HepG2 (cell line): ENCODE data around the gene OR10A3. TPM values are rescaled to one million over a fixed set of nuclear protein-coding genes. Genes with fewer than 3 reads are reported as not detected.
"Not testable (repeated sequence)": the region's sequence is repeated elsewhere in the genome, so short reads cannot be mapped to it uniquely, and the experiment has no call there.

ENCODE experiments used
- ATAC-seq: fragments of 200-7000 bp; cut with Tn5 transposase; 3 replicates; pipeline ENCODE4 v1.9.1; 2020; ENCODE audit warnings: mild to moderate bottlenecking, moderate library complexity
- Bru-seq: library from RNA; stranded (reverse); fragments of 400-500 nt; gene quantifications from one replicate; lab custom pipeline; 2021; lab: Mats Ljungman, UMichigan
- BruChase-seq, 2 experiments: library from RNA; stranded (reverse); fragments of 400-500 nt; gene quantifications; one replicate each; lab custom pipeline; 2021; lab: Mats Ljungman, UMichigan
- BruUV-seq: library from RNA; stranded (reverse); fragments of 400-500 nt; replicated peaks from 2 replicates; lab custom pipeline; 2021; lab: Mats Ljungman, UMichigan
- CTCF ChIA-PET: fragments of 300-600 bp; formaldehyde crosslinking; extraction: SDS; loops from one replicate; lab custom pipeline; 2021; ENCODE audit warnings: low total read pairs, inconsistent platforms, low intra/inter-chr PET ratio; lab: Yijun Ruan, JAX
- POLR2A ChIA-PET: fragments of 350-600 bp; sonication (Branson Sonifier 250); formaldehyde crosslinking; loops from one replicate; lab custom pipeline; 2020; ENCODE audit warnings: antibody characterized with exemption, inconsistent platforms; lab: Yijun Ruan, JAX
- DNase-seq: peaks from one replicate; pipeline ENCODE4 v3.0.0-alpha.2; 2015; ENCODE audit warnings: low spot score
- FAIRE-seq: peaks from 3 replicates; lab custom pipeline; 2011; peaks lifted over from hg19 to GRCh38; lab: Jason Lieb, UNC
- H2AFZ ChIP-seq: one replicate; pipeline ENCODE4 v1.6.1; 2011; ENCODE audit warnings: low read length, inconsistent platforms
- H3K27ac ChIP-seq: fragments of 300-600 bp; 3 replicates; pipeline ENCODE4 v1.8.0; 2011; ENCODE audit warnings: mixed run types, mild to moderate bottlenecking, mixed read lengths, low read length, inconsistent platforms; ENCODE audit not compliant: insufficient read depth; ENCODE audit errors: extremely low read length
- H3K27me3 ChIP-seq, 2 experiments: fragments of 200-600 bp in 1 of 2; 2 replicates in 1 of 2; 3 replicates in 1 of 2; pipeline versions ENCODE4 v1.6.0 to v1.8.0; 2011; ENCODE audit warnings: low read length in 2 of 2, mild to moderate bottlenecking in 2 of 2, moderate library complexity in 2 of 2, inconsistent platforms in 1 of 2; ENCODE audit not compliant: insufficient read depth in 2 of 2, control insufficient read depth in 1 of 2
- H3K36me3 ChIP-seq, 2 experiments: fragments of 200-600 bp in 1 of 2; replicated peaks in 1 of 2; 2 replicates in 1 of 2; 3 replicates in 1 of 2; pipeline versions ENCODE4 v1.5.1 to v1.8.0; 2011; ENCODE audit warnings: low read length in 2 of 2, inconsistent platforms in 1 of 2; ENCODE audit not compliant: insufficient read depth in 2 of 2, control insufficient read depth in 1 of 2
- H3K4me1 ChIP-seq: 2 replicates; pipeline ENCODE4 v1.5.1; 2012; ENCODE audit warnings: low read length, inconsistent platforms; ENCODE audit not compliant: insufficient read depth
- H3K4me2 ChIP-seq: 2 replicates; pipeline ENCODE4 v1.6.0; 2011; ENCODE audit warnings: low read depth, low read length, inconsistent platforms
- H3K4me3 ChIP-seq, 3 experiments: fragments of 200-600 bp in 1 of 3; sonication (generic), shearing (Covaris generic) in 1 of 3; replicated peaks in 1 of 3; 2 replicates each; pipeline ENCODE4 v1.5.1; 2011 to 2016; ENCODE audit warnings: low read length in 3 of 3, inconsistent platforms in 2 of 3, low read depth in 2 of 3, mild to moderate bottlenecking in 2 of 3, control low read depth in 1 of 3, mixed read lengths in 1 of 3; ENCODE audit not compliant: insufficient read depth in 1 of 3
- H3K79me2 ChIP-seq: one replicate; pipeline ENCODE4 v1.6.1; 2011; ENCODE audit warnings: low read length, inconsistent platforms; ENCODE audit not compliant: insufficient read depth
- H3K9ac ChIP-seq: 2 replicates; pipeline ENCODE4 v1.6.0; 2011; ENCODE audit warnings: mild to moderate bottlenecking, low read depth, low read length, inconsistent platforms; ENCODE audit not compliant: insufficient read depth
- H3K9me3 ChIP-seq: 2 replicates; pipeline ENCODE4 v1.5.1; 2012; ENCODE audit warnings: mild to moderate bottlenecking, low read length
- H4K20me1 ChIP-seq: 2 replicates; pipeline ENCODE4 v1.6.0; 2011; ENCODE audit warnings: inconsistent platforms, mild to moderate bottlenecking, low read length, moderate library complexity; ENCODE audit not compliant: insufficient read depth
- KDM5A ChIP-seq: fragments of 200-600 bp; sonication (generic); IDR thresholded peaks from 2 replicates; pipeline ENCODE4 v1.7.0; 2018; ENCODE audit warnings: antibody characterized with exemption, mild to moderate bottlenecking, low read length, borderline replicate concordance
- MEIS1 ChIP-seq: sonication (generic); formaldehyde crosslinking; IDR thresholded peaks from 2 replicates; pipeline ENCODE4 v1.9.0; 2021; ENCODE audit warnings: mild to moderate bottlenecking, missing genetic modification reagents, moderate library complexity, borderline replicate concordance
- RBFOX2 ChIP-seq: fragments of 200-400 bp; formaldehyde crosslinking; IDR thresholded peaks from 2 replicates; pipeline ENCODE4 v1.6.1; 2017; ENCODE audit warnings: low read depth, mild to moderate bottlenecking, low read length
- ZFP36L1 ChIP-seq: sonication (generic); formaldehyde crosslinking; IDR thresholded peaks from 2 replicates; pipeline ENCODE4 v1.8.0; 2022; ENCODE audit warnings: mild to moderate bottlenecking, missing genetic modification reagents, moderate library complexity
- ZNF564 ChIP-seq: sonication (generic); formaldehyde crosslinking; IDR thresholded peaks from 2 replicates; pipeline ENCODE4 v1.8.1; 2023; ENCODE audit warnings: mild to moderate bottlenecking, missing genetic modification reagents
- WGBS: methylation state at CpG from one replicate; pipeline ENCODE4 v1.1.6; 2017; ENCODE audit warnings: low lambda C conversion rate; 5-methylcytosine and 5-hydroxymethylcytosine counted together
- in situ Hi-C: cut with HindIII; loops from 2 replicates; pipeline ENCODE4 v1.10.0; 2017; ENCODE audit warnings: low pct_unique_long_range_greater_than_20kb; ENCODE audit not compliant: extremely low pct_ligation_motif_present
- intact Hi-C: fragments of 100-400 bp; cut with micrococcal nuclease; formaldehyde crosslinking; loops from one replicate; pipeline ENCODE4 v1.10.0; 2022; ENCODE audit not compliant: unreplicated experiment
- long read RNA-seq, 2 experiments: library from RNA in 1 of 2; library from polyadenylated mRNA in 1 of 2; stranded (forward) in 1 of 2; unstranded in 1 of 2; transcript quantifications; one replicate each; pipeline ENCODE4 v2.0.0, GENCODE V29; 2019 to 2022
- polyA minus RNA-seq, 3 experiments: library from RNA; depleted of rRNA, polyadenylated mRNA; stranded (reverse); fragments of >200 nt; gene quantifications; 2 replicates each; pipeline ENCODE4 v1.2.3, GENCODE V29; 2011; ENCODE audit warnings: low replicate concordance in 1 of 3
- polyA plus RNA-seq, 8 experiments: library from polyadenylated mRNA; depleted of rRNA in 3 of 8; stranded (reverse) in 7 of 8; unstranded in 1 of 8; fragments of >200 nt; fragmentation: Illumina TruSeq in 4 of 8; extraction: Trizol in 4 of 8; gene quantifications; 2 replicates each; pipeline versions ENCODE4 v1.2.1 to v1.2.3, GENCODE V29; 2011 to 2016; ENCODE audit warnings: low read depth in 4 of 8, missing spikeins in 1 of 8, mixed read lengths in 1 of 8; ENCODE audit not compliant: insufficient read depth in 1 of 8
- total RNA-seq, 5 experiments: library from RNA; depleted of rRNA; stranded (reverse); fragments of >200 nt; fragmentation: Illumina TruSeq; extraction: Trizol; gene quantifications; 2 replicates each; pipeline ENCODE4 v1.2.3, GENCODE V29; 2016; ENCODE audit warnings: low read depth in 1 of 5
- TF ChIP-seq, protein P1 (sequence below): IDR thresholded peaks from 2 replicates; pipeline ENCODE4 v1.6.1; 2016; ENCODE audit warnings: low read depth, missing genetic modification reagents, missing compliant biosample characterization

Gene OR10A3
- not detected in 2 replicates for total RNA-seq (2016; rRNA removed; fragmentation: Illumina TruSeq; extraction: Trizol)
- total RNA-seq (2016; cell fraction: cytosol; rRNA removed; fragmentation: Illumina TruSeq; extraction: Trizol; ENCODE audit: low read depth), result not detected in 2 replicates
- total RNA-seq (2016; cell fraction: insoluble cytoplasmic fraction; rRNA removed; fragmentation: Illumina TruSeq; extraction: Trizol), result not detected in 2 replicates
- not detected in 2 replicates for total RNA-seq (2016; cell fraction: membrane; rRNA removed; fragmentation: Illumina TruSeq; extraction: Trizol)
- not detected in 2 replicates for total RNA-seq (2016; cell fraction: nucleus; rRNA removed; fragmentation: Illumina TruSeq; extraction: Trizol)
- polyA plus RNA-seq (2011; rRNA removed), result not detected in 2 replicates
- not detected in 2 replicates for polyA plus RNA-seq (2011; cell fraction: cytosol; rRNA removed)
- not detected in 2 replicates for polyA plus RNA-seq (2011; cell fraction: nucleus; rRNA removed)
- not detected in 2 replicates for polyA plus RNA-seq (2012)
- not detected in 2 replicates for polyA plus RNA-seq (2016; cell fraction: cytosol; fragmentation: Illumina TruSeq; extraction: Trizol; ENCODE audit: low read depth)
- not detected in 2 replicates for polyA plus RNA-seq (2016; cell fraction: insoluble cytoplasmic fraction; fragmentation: Illumina TruSeq; extraction: Trizol; ENCODE audit: low read depth)
- polyA plus RNA-seq (2016; cell fraction: membrane; fragmentation: Illumina TruSeq; extraction: Trizol; ENCODE audit: low read depth), result not detected in 2 replicates
- not detected in 2 replicates for polyA plus RNA-seq (2016; cell fraction: nucleus; fragmentation: Illumina TruSeq; extraction: Trizol; ENCODE audit: insufficient read depth, low read depth)
- polyA minus RNA-seq (2011; rRNA and poly(A)+ RNA removed; ENCODE audit: low replicate concordance), result not detected in 2 replicates
- not detected in 2 replicates for polyA minus RNA-seq (2011; cell fraction: cytosol; rRNA and poly(A)+ RNA removed)
- not detected in 2 replicates for polyA minus RNA-seq (2011; cell fraction: nucleus; rRNA and poly(A)+ RNA removed)
- Bru-seq, nascent RNA, result not detected
- not detected for BruChase-seq, experiment 1, labeled RNA remaining after a 6-hour chase
- not detected for BruChase-seq, experiment 2, labeled RNA remaining after a 2-hour chase
- long read RNA-seq, experiment 1, result 0 reads
- long read RNA-seq, experiment 2, result 0 reads

DNA sequence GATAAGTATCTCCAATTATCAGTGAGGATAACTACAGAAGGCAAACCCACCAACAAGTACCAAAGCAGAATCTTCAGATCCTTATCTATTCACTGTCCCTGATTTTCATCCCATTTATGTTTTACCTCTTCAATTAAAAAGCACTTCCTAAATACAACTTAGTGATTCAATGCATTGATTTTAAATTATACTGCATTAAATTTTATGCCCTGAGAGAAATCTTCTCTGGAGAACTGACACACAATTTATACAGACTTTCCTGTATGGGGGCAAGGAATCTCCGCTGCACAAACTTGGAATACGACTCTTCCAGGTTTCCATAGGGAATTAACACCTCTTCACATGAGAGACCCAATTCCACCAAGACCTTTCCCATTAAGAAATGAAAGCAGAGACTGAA, at the start of gene OR10A3:
Gene OR10A3, minus strand, starts transcription at position 101 of the 400 bp plus-strand sequence. CDS start 2,188 bp downstream, outside the sequence.
- H3K27me3 ChIP-seq, result no peaks in the 10 kb centered on the region
- peaks cover 21% of the 10 kb centered on the region; the same call in 1 of the 2 replicates for H3K9me3 ChIP-seq
- TF ChIP-seq MEIS1 (CRISPR knock-in tag) (no peak), ZNF564 (no peak)
- no peak for FAIRE-seq
- H3K4me2 ChIP-seq, result no peak within 1 kb of the TSS
- no peak within 1 kb of the TSS for H3K27ac ChIP-seq
- H3K36me3 ChIP-seq, result no peaks in the 10 kb centered on the region
- in situ Hi-C loops (no loop called here), intact Hi-C loops (no loop called here)
- POLR2A ChIA-PET, result no interaction called here
- no peak within 1 kb of the TSS for H3K9ac ChIP-seq
- DNase-seq, result no peak
- 13% methylated on average over 2 of the region's 2 CpGs for WGBS
- CTCF ChIA-PET, result no interaction called here
- no peak within 1 kb of the TSS for H2AFZ ChIP-seq
- BruUV-seq, result no TSS peak
- H4K20me1 ChIP-seq, result no peaks in the 10 kb centered on the region
- H3K4me3 ChIP-seq, result no peak within 1 kb of the TSS
- no peaks in the 10 kb centered on the region for H3K79me2 ChIP-seq
- H3K4me1 ChIP-seq, result no peaks in the 10 kb centered on the region
- no peak for ATAC-seq

DNA sequence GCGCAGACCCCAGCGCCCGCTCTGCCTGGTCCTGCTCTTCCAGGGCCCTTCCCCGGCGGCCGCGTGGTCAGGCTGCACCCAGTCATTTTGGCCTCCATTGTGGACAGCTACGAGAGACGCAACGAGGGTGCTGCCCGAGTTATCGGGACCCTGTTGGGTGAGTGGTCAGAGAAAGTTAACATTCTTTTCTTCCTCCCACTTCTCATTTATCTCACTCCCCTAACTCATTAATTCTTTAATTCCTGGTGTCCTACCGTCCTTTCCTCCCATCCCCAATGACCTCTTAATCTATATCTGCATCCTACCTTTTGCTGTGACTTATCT, 46.0 kb upstream of the OR10A3 start:
- H2AFZ ChIP-seq, H3K27me3 ChIP-seq, H3K9me3 ChIP-seq, H4K20me1 ChIP-seq, FAIRE-seq, BruUV-seq, DNase-seq: not testable (repeated sequence)
- intact Hi-C loops, result loop anchor here (1.0 kb wide), 1 partner anchor 95 kb away; no protein-coding TSS in a partner anchor
- Histone ChIP-seq H3K4me2 (peak overlapping the region; percentile 96), H3K27ac (peak overlapping the region; percentile 60), H3K36me3 (peaks cover 12 to 23% of the 10 kb centered on the region in 2 experiments), H3K4me3 (peak overlapping the region; percentile 84 to 96 (median 92)), H3K79me2 (peaks cover 25% of the 10 kb centered on the region), H3K4me1 (peaks cover 25% of the 10 kb centered on the region), H3K9ac (peak overlapping the region; percentile 91)
- WGBS, result 0% methylated on average over 6 of the region's 13 CpGs
- ATAC-seq, result peak; percentile 70
- in situ Hi-C loops, result loop anchor here (5.0 kb wide), 1 partner anchor 95 kb away; no protein-coding TSS in a partner anchor
- POLR2A ChIA-PET, result interaction anchor here (1.0 to 1.3 kb wide), 3 partner anchors 19 to 924 kb away, joined by 3 to 6 read pairs (median 3); partner anchors contain the start of gene AKIP1
- CTCF ChIA-PET, result interaction anchor here (1.9 kb wide), 1 partner anchor 95 kb away, joined by 31 read pairs; no protein-coding TSS in a partner anchor
- TF ChIP-seq RBFOX2 (peak; percentile 71), ZFP36L1 (0 out of 2 replicates have a peak, but pooled peaks have one; percentile 24), KDM5A (peak; percentile 94)
- TF ChIP-seq, protein P1, sequence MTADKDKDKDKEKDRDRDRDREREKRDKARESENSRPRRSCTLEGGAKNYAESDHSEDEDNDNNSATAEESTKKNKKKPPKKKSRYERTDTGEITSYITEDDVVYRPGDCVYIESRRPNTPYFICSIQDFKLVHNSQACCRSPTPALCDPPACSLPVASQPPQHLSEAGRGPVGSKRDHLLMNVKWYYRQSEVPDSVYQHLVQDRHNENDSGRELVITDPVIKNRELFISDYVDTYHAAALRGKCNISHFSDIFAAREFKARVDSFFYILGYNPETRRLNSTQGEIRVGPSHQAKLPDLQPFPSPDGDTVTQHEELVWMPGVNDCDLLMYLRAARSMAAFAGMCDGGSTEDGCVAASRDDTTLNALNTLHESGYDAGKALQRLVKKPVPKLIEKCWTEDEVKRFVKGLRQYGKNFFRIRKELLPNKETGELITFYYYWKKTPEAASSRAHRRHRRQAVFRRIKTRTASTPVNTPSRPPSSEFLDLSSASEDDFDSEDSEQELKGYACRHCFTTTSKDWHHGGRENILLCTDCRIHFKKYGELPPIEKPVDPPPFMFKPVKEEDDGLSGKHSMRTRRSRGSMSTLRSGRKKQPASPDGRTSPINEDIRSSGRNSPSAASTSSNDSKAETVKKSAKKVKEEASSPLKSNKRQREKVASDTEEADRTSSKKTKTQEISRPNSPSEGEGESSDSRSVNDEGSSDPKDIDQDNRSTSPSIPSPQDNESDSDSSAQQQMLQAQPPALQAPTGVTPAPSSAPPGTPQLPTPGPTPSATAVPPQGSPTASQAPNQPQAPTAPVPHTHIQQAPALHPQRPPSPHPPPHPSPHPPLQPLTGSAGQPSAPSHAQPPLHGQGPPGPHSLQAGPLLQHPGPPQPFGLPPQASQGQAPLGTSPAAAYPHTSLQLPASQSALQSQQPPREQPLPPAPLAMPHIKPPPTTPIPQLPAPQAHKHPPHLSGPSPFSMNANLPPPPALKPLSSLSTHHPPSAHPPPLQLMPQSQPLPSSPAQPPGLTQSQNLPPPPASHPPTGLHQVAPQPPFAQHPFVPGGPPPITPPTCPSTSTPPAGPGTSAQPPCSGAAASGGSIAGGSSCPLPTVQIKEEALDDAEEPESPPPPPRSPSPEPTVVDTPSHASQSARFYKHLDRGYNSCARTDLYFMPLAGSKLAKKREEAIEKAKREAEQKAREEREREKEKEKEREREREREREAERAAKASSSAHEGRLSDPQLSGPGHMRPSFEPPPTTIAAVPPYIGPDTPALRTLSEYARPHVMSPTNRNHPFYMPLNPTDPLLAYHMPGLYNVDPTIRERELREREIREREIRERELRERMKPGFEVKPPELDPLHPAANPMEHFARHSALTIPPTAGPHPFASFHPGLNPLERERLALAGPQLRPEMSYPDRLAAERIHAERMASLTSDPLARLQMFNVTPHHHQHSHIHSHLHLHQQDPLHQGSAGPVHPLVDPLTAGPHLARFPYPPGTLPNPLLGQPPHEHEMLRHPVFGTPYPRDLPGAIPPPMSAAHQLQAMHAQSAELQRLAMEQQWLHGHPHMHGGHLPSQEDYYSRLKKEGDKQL (CRISPR knock-in tag), result 0 out of 2 replicates have a peak, but pooled peaks have one; percentile 1
